ENCODE data around the gene RAMP3.
A peak's percentile ranks its signal among the peaks of the same experiment; 100 is the strongest.
"Not testable (repeated sequence)": the region's sequence is repeated elsewhere in the genome, so short reads cannot be mapped to it uniquely, and the experiment has no call there.

RAMP3 gene

GRCh38 chr7:45196374-45196773 is 38.8 kb downstream of the RAMP3 start:
- no peak for DNase-seq (ENCODE audit: low read depth)

- no peak for DNase-seq (ENCODE audit: low read depth)
Measured at GRCh38 chr7:45197461-45197860, 39.9 kb downstream of the RAMP3 start.

- DNase-seq (ENCODE audit: low read depth) = no peak
Measured at GRCh38 chr7:45198986-45199385, 41.4 kb downstream of the RAMP3 start.

GRCh38 chr7:45199506-45199905 is 41.9 kb downstream of the RAMP3 start:
- no peak for DNase-seq (ENCODE audit: low read depth)

- DNase-seq (ENCODE audit: low read depth) = no peak
Measured at GRCh38 chr7:45202625-45203024, 45.0 kb downstream of the RAMP3 start.

GRCh38 chr7:45203036-45203435 is 45.4 kb downstream of the RAMP3 start:
- DNase-seq (ENCODE audit: low read depth) = no peak

GRCh38 chr7:45203459-45203858 is 45.9 kb downstream of the RAMP3 start:
- DNase-seq (ENCODE audit: low read depth) = no peak

- peak; percentile 57 for DNase-seq (ENCODE audit: low read depth)
Measured at GRCh38 chr7:45203936-45204445, 46.4 kb downstream of the RAMP3 start.

GRCh38 chr7:45206266-45206665 is 48.7 kb downstream of the RAMP3 start:
- DNase-seq (ENCODE audit: low read depth) = not testable (repeated sequence)

- DNase-seq (ENCODE audit: low read depth) = not testable (repeated sequence)
Measured at GRCh38 chr7:45209909-45210308, 52.3 kb downstream of the RAMP3 start.

GRCh38 chr7:45211066-45211465 is 53.5 kb downstream of the RAMP3 start:
- DNase-seq (ENCODE audit: low read depth) = no peak

GRCh38 chr7:45211958-45212357 is 54.4 kb downstream of the RAMP3 start:
- no peak for DNase-seq (ENCODE audit: low read depth)

- DNase-seq (ENCODE audit: low read depth) = no peak
Measured at GRCh38 chr7:45212606-45213005, 55.0 kb downstream of the RAMP3 start.

GRCh38 chr7:45215601-45216062 is 58.0 kb downstream of the RAMP3 start:
- DNase-seq (ENCODE audit: low read depth) = no peak

GRCh38 chr7:45216181-45216580 is 58.6 kb downstream of the RAMP3 start:
- no peak for DNase-seq (ENCODE audit: low read depth)

GRCh38 chr7:45216622-45217165 is 59.1 kb downstream of the RAMP3 start:
- DNase-seq (ENCODE audit: low read depth) = no peak

GRCh38 chr7:45217358-45217757 is 59.8 kb downstream of the RAMP3 start:
- DNase-seq (ENCODE audit: low read depth) = no peak

GRCh38 chr7:45219130-45219529 is 61.5 kb downstream of the RAMP3 start:
- DNase-seq (ENCODE audit: low read depth) = no peak

- no peak for DNase-seq (ENCODE audit: low read depth)
Measured at GRCh38 chr7:45219801-45220435, 62.3 kb downstream of the RAMP3 start.

- no peak for DNase-seq (ENCODE audit: low read depth)
Measured at GRCh38 chr7:45220846-45221618, 63.4 kb downstream of the RAMP3 start.

GRCh38 chr7:45221896-45222604 is 64.5 kb downstream of the RAMP3 start:
- no peak for DNase-seq (ENCODE audit: low read depth)

GRCh38 chr7:45223078-45223477 is 65.5 kb downstream of the RAMP3 start:
- DNase-seq (ENCODE audit: low read depth) = no peak

Measured in fibroblast of gingiva (primary cell).